SU-DHL-6 (cell line): Measurements from ENCODE around the gene FAM136A.

ENCODE experiments used
- H2AFZ ChIP-seq: fragments of 200-600 bp; sonication (generic); 2 replicates; pipeline ENCODE4 v1.6.1; 2014; ENCODE audit warnings: low read depth, mild to moderate bottlenecking, moderate library complexity, mixed read lengths, antibody characterized with exemption, low read length; ENCODE audit not compliant: severe bottlenecking
- H3F3A ChIP-seq: fragments of 200-600 bp; shearing (Covaris generic); 2 replicates; pipeline ENCODE4 v1.6.0; 2016; ENCODE audit warnings: antibody characterized with exemption, mild to moderate bottlenecking; ENCODE audit not compliant: insufficient read depth
- H3K27ac ChIP-seq: fragments of 200-600 bp; sonication (generic); 2 replicates; pipeline ENCODE4 v1.5.1; 2016; ENCODE audit warnings: low read depth, mild to moderate bottlenecking, low read length, moderate library complexity, mixed read lengths
- H3K27me3 ChIP-seq: fragments of 200-600 bp; sonication (generic), shearing (Covaris generic); 2 replicates; pipeline ENCODE4 v1.6.0; 2014; ENCODE audit warnings: mild to moderate bottlenecking, low read length
- H3K36me3 ChIP-seq: fragments of 200-600 bp; sonication (generic); 2 replicates; pipeline ENCODE4 v1.6.1; 2014; ENCODE audit warnings: mild to moderate bottlenecking, low read length, mixed read lengths
- H3K4me2 ChIP-seq: fragments of 300-600, 200-600 bp; shearing (Covaris generic), sonication (generic); 2 replicates; pipeline ENCODE4 v1.6.0; 2014; ENCODE audit warnings: low read length, low read depth, mild to moderate bottlenecking; ENCODE audit not compliant: poor library complexity, severe bottlenecking
- H3K4me3 ChIP-seq: fragments of 200-600 bp; sonication (generic); 2 replicates; pipeline ENCODE4 v1.5.1; 2014; ENCODE audit warnings: antibody characterized with exemption, low read length, mild to moderate bottlenecking, mixed read lengths; ENCODE audit not compliant: insufficient read depth, poor library complexity, severe bottlenecking
- H3K79me2 ChIP-seq: fragments of 200-600 bp; sonication (generic); 2 replicates; pipeline ENCODE4 v1.6.1; 2014; ENCODE audit warnings: mild to moderate bottlenecking, low read length, moderate library complexity; ENCODE audit not compliant: insufficient read depth
- H3K9ac ChIP-seq: fragments of 200-600 bp; sonication (generic); 2 replicates; pipeline ENCODE4 v1.7.0; 2014; ENCODE audit warnings: mild to moderate bottlenecking, low read length
- H3K9me2 ChIP-seq: fragments of 200-600 bp; sonication (generic); replicated peaks from 2 replicates; pipeline ENCODE4 v1.6.1; 2014; ENCODE audit warnings: low read length; ENCODE audit not compliant: insufficient read depth
- H3K9me3 ChIP-seq: fragments of 200-600 bp; sonication (generic); 2 replicates; pipeline ENCODE4 v1.6.1; 2014; ENCODE audit warnings: low read length, mixed read lengths; ENCODE audit not compliant: insufficient read depth
- H4K20me1 ChIP-seq: fragments of 200-600 bp; sonication (generic); 2 replicates; pipeline ENCODE4 v1.6.1; 2014; ENCODE audit warnings: low read depth, mild to moderate bottlenecking, antibody characterized with exemption, low read length, moderate library complexity, mixed read lengths
- CTCF ChIP-seq: fragments of 200-600 bp; sonication (generic); IDR thresholded peaks from one replicate; pipeline ENCODE4 v1.5.1; 2017; ENCODE audit warnings: antibody characterized with exemption, mild to moderate bottlenecking, low read length, moderate library complexity; ENCODE audit not compliant: insufficient read depth, poor library complexity, severe bottlenecking
- EZH2phosphoT487 ChIP-seq: fragments of 200-600 bp; sonication (generic), shearing (Covaris generic); conservative IDR thresholded peaks from 2 replicates; pipeline ENCODE4 v1.6.1; 2018; ENCODE audit warnings: mild to moderate bottlenecking, antibody characterized with exemption, low read length, moderate library complexity, mixed read lengths

The FAM136A gene

GRCh38 chr2:70340075-70340474 lies 38.2 kb upstream of the FAM136A start:
- Histone ChIP-seq H3K79me2 (no peaks in the 10 kb centered on the region), H3K9me2 (no peaks in the 10 kb centered on the region), H2AFZ (no peak overlapping the region), H4K20me1 (no peaks in the 10 kb centered on the region), H3K27ac (no peak overlapping the region), H3K27me3 (no peaks in the 10 kb centered on the region), H3K36me3 (no peaks in the 10 kb centered on the region), H3F3A (no peaks in the 10 kb centered on the region), H3K9ac (no peak overlapping the region), H3K9me3 (no peaks in the 10 kb centered on the region), H3K4me3 (no peak overlapping the region), H3K4me2 (no peak overlapping the region)
- no peak for TF ChIP-seq CTCF
- no peak for TF ChIP-seq EZH2phosphoT487

- H3F3A ChIP-seq: no peaks in the 10 kb centered on the region
- H3K4me3 ChIP-seq: no peak overlapping the region
- H3K4me2 ChIP-seq: no peak overlapping the region
- no peaks in the 10 kb centered on the region for H3K36me3 ChIP-seq
- no peaks in the 10 kb centered on the region for H3K9me3 ChIP-seq
- H3K27me3 ChIP-seq: no peaks in the 10 kb centered on the region
- no peak overlapping the region for H3K9ac ChIP-seq
- no peaks in the 10 kb centered on the region for H4K20me1 ChIP-seq
- no peak overlapping the region for H2AFZ ChIP-seq
- H3K79me2 ChIP-seq: no peaks in the 10 kb centered on the region
- TF ChIP-seq CTCF (no peak), EZH2phosphoT487 (no peak)
- no peaks in the 10 kb centered on the region for H3K9me2 ChIP-seq
- H3K27ac ChIP-seq: no peak overlapping the region
Observed at GRCh38 chr2:70336552-70336951, 34.7 kb upstream of the FAM136A start.

- Histone ChIP-seq H3K9me2 (no peaks in the 10 kb centered on the region), H3K9me3 (no peaks in the 10 kb centered on the region), H3K79me2 (no peaks in the 10 kb centered on the region), H4K20me1 (no peaks in the 10 kb centered on the region), H3K27ac (no peak overlapping the region), H3F3A (no peaks in the 10 kb centered on the region), H3K27me3 (no peaks in the 10 kb centered on the region), H3K4me2 (no peak overlapping the region), H3K9ac (no peak overlapping the region), H3K4me3 (no peak overlapping the region), H2AFZ (no peak overlapping the region), H3K36me3 (no peaks in the 10 kb centered on the region)
- TF ChIP-seq CTCF: no peak
- no peak for TF ChIP-seq EZH2phosphoT487
Observed at GRCh38 chr2:70331012-70331411, 29.1 kb upstream of the FAM136A start.

- Histone ChIP-seq H3K9ac (no peak overlapping the region), H4K20me1 (no peaks in the 10 kb centered on the region), H3K9me3 (no peaks in the 10 kb centered on the region), H3K4me2 (no peak overlapping the region), H3K79me2 (no peaks in the 10 kb centered on the region), H3F3A (no peaks in the 10 kb centered on the region), H2AFZ (no peak overlapping the region), H3K36me3 (no peaks in the 10 kb centered on the region), H3K9me2 (no peaks in the 10 kb centered on the region), H3K4me3 (no peak overlapping the region), H3K27ac (no peak overlapping the region), H3K27me3 (no peaks in the 10 kb centered on the region)
- no peak for TF ChIP-seq CTCF
- TF ChIP-seq EZH2phosphoT487: no peak
Observed at GRCh38 chr2:70330476-70330875, 28.6 kb upstream of the FAM136A start.
